Karpas-422 (cell line): ENCODE data around the gene MAP2K2. TPM values are rescaled to one million over a fixed set of nuclear protein-coding genes. Genes with fewer than 3 reads are reported as not detected.

ENCODE experiments used
- DNase-seq: peaks from one replicate; pipeline ENCODE4 v3.0.0-alpha.2; 2015
- H2AFZ ChIP-seq: fragments of 200-600 bp; sonication (generic); 2 replicates; pipeline ENCODE4 v1.6.1; 2014; ENCODE audit warnings: antibody characterized with exemption, low read length, mixed read lengths
- H3K27ac ChIP-seq: fragments of 200-600 bp; sonication (generic); 2 replicates; pipeline ENCODE4 v1.5.1; 2014; ENCODE audit warnings: mild to moderate bottlenecking, low read length, moderate library complexity
- H3K27me3 ChIP-seq: fragments of 200-600 bp; sonication (generic); 2 replicates; pipeline ENCODE4 v1.6.1; 2014; ENCODE audit warnings: low read length, mixed read lengths
- H3K36me3 ChIP-seq: fragments of 200-600 bp; sonication (generic); 2 replicates; pipeline ENCODE4 v1.6.1; 2014; ENCODE audit warnings: low read length, mixed read lengths; ENCODE audit not compliant: insufficient read depth
- H3K4me1 ChIP-seq: fragments of 200-600 bp; sonication (generic); 2 replicates; pipeline ENCODE4 v1.6.1; 2014; ENCODE audit warnings: mild to moderate bottlenecking, low read length, mixed read lengths
- H3K4me2 ChIP-seq: fragments of 200-600 bp; sonication (generic); 2 replicates; pipeline ENCODE4 v1.6.1; 2014; ENCODE audit warnings: low read length, low read depth, mild to moderate bottlenecking; ENCODE audit not compliant: poor library complexity, severe bottlenecking
- H3K4me3 ChIP-seq: fragments of 200-600 bp; sonication (generic); 2 replicates; pipeline ENCODE4 v1.5.1; 2014; ENCODE audit warnings: mild to moderate bottlenecking, antibody characterized with exemption, low read length, mixed read lengths
- H3K79me2 ChIP-seq: fragments of 200-600 bp; sonication (generic); 2 replicates; pipeline ENCODE4 v1.6.1; 2014; ENCODE audit warnings: mild to moderate bottlenecking, low read length, mixed read lengths
- H3K9ac ChIP-seq: fragments of 200-600 bp; sonication (generic); 2 replicates; pipeline ENCODE4 v1.6.0; 2014; ENCODE audit warnings: low read length
- H3K9me2 ChIP-seq: fragments of 200-600 bp; sonication (generic), shearing (Covaris generic); replicated peaks from 2 replicates; pipeline ENCODE4 v1.6.0; 2014; ENCODE audit warnings: mild to moderate bottlenecking, low read length, moderate library complexity; ENCODE audit not compliant: insufficient read depth
- H3K9me3 ChIP-seq: fragments of 300-700, 200-600 bp; sonication (generic); 2 replicates; pipeline ENCODE4 v1.6.1; 2014; ENCODE audit warnings: low read length, mixed read lengths
- H4K20me1 ChIP-seq: fragments of 200-600 bp; sonication (generic); 2 replicates; pipeline ENCODE4 v1.6.1; 2014; ENCODE audit warnings: mild to moderate bottlenecking, antibody characterized with exemption, low read length, low read depth; ENCODE audit not compliant: insufficient read depth
- total RNA-seq: library from RNA; depleted of rRNA; stranded (reverse); fragments of >200 nt; shearing (Covaris generic); gene quantifications from 2 replicates; pipeline ENCODE4 v1.2.3, GENCODE V29; 2014; ENCODE audit warnings: low replicate concordance

Gene MAP2K2
- total RNA-seq, 1 experiment from 2014 or later: 106 TPM

DNA sequence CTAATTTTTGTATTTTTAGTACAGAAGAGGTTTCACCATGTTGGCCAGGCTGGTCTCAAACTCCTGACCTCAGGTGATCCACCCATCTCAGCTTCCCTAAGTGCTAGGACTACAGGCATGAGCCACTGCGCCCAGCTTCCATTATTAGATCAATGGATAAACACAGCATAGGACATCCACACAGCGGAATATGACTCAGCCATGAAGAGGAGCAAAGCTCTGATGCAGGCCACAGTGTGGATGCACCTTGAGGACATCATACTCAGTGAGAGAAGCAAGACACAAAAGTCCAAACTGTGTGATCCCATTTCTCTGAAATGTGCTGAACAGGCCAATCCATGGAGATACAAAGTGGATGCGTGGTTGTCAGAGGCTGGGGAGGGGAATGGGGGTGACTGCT lies 52.3 kb downstream of the MAP2K2 start:
- Histone ChIP-seq H3K27ac (no peak overlapping the region), H3K4me2 (no peak overlapping the region), H3K9ac (no peak overlapping the region), H3K9me3 (no peaks in the 10 kb centered on the region), H3K4me1 (peaks cover 11% of the 10 kb centered on the region), H2AFZ (no peak overlapping the region), H3K4me3 (no peak overlapping the region), H3K36me3 (no peaks in the 10 kb centered on the region), H3K27me3 (no peaks in the 10 kb centered on the region), H3K79me2 (no peaks in the 10 kb centered on the region), H3K9me2 (no peaks in the 10 kb centered on the region), H4K20me1 (no peaks in the 10 kb centered on the region)
- no peak for DNase-seq

DNA sequence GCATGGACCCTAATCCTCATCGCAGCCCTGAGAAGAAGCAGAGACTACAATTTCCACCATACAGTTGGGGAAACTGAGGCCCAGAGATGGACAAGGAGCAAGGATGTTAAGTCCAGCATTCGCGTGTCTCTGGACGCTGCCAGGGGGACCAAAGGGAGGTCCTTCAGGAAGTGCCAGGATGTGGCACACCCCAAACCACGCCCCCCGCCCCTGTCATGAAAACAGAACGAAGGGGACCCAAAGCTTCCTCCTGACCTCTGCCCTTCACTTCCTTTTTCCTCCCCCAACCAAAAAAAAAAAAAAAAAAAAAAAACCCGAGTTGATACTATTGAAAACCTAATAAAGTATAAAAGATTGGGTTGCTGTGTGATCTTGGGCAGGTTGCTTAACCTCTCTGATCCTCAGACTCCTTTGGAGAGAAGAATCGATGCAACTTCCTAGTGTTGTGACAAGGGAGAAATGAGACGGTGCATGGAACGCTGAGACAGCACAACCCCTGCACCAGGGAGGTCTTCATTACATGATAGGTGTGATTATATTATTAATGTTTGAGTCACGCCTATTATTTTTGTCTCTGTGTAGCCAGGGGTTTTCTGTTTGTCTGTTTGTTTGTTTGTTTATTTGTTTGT lies 54.5 kb downstream of the MAP2K2 start:
- no peaks in the 10 kb centered on the region for H3K36me3 ChIP-seq
- H3K9ac ChIP-seq: no peak overlapping the region
- H3K9me3 ChIP-seq: no peaks in the 10 kb centered on the region
- DNase-seq: peak; percentile 54
- H3K27me3 ChIP-seq: no peaks in the 10 kb centered on the region
- H2AFZ ChIP-seq: no peak overlapping the region
- H3K4me1 ChIP-seq: peaks cover 11% of the 10 kb centered on the region
- H3K4me3 ChIP-seq: no peak overlapping the region
- no peaks in the 10 kb centered on the region for H3K9me2 ChIP-seq
- H4K20me1 ChIP-seq: peaks cover 5% of the 10 kb centered on the region
- peaks cover 6% of the 10 kb centered on the region for H3K79me2 ChIP-seq
- H3K27ac ChIP-seq: no peak overlapping the region
- H3K4me2 ChIP-seq: no peak overlapping the region

DNA sequence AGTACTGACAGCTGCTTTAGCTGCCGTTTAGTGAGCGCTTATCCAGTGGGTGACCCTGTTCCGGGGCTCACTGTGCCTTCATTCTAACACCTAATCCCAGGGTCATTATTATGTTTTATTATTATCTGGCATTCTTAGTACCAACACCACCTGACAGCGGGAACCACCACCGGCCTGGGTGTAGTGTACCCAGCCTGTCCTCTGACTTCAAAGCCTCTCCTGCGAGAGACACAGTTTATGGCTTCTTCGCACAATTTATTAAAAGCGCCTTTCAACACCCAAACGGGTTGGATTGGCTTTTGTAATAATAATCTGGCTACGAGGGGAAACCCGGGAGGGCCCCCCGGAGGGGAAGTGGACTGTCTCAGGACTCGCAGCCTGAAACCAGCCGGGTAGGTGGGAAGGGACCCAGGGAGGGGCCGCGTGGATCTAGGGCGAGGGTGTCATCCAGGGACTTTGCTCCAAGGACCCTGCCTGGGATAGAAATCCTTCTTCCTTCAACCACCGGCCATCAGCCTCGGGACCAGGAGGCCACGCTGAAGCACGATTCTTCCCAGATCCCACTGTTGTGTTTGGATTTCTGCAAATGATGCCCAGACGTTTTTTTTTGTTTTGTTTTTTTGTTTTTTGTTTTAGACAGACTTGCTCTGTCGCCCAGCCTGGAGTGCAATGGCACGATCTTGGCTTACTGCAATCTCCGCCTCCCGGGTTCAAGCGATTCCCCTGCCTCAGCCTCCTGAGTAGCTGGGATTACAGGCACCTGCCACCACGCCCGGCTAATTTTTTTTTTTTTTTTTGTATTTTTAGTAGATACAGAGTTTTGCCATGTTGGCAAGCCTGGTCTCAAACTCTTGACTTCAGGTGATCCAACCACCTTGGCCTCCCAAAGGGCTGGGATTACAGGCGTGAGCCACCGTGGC lies 55.6 kb downstream of the MAP2K2 start:
- Histone ChIP-seq H3K4me1 (peaks cover 18% of the 10 kb centered on the region), H3K27ac (no peak overlapping the region), H3K9me3 (no peaks in the 10 kb centered on the region), H3K27me3 (no peaks in the 10 kb centered on the region), H3K79me2 (peaks cover 18% of the 10 kb centered on the region), H4K20me1 (peaks cover 17% of the 10 kb centered on the region), H3K9ac (peak overlapping the region; percentile 98; the same call in 1 of the 2 replicates), H3K9me2 (no peaks in the 10 kb centered on the region), H3K4me3 (peak overlapping the region; percentile 89; the same call in 1 of the 2 replicates), H2AFZ (no peak overlapping the region), H3K36me3 (no peaks in the 10 kb centered on the region), H3K4me2 (peak overlapping the region; percentile 83)
- DNase-seq: no peak

DNA sequence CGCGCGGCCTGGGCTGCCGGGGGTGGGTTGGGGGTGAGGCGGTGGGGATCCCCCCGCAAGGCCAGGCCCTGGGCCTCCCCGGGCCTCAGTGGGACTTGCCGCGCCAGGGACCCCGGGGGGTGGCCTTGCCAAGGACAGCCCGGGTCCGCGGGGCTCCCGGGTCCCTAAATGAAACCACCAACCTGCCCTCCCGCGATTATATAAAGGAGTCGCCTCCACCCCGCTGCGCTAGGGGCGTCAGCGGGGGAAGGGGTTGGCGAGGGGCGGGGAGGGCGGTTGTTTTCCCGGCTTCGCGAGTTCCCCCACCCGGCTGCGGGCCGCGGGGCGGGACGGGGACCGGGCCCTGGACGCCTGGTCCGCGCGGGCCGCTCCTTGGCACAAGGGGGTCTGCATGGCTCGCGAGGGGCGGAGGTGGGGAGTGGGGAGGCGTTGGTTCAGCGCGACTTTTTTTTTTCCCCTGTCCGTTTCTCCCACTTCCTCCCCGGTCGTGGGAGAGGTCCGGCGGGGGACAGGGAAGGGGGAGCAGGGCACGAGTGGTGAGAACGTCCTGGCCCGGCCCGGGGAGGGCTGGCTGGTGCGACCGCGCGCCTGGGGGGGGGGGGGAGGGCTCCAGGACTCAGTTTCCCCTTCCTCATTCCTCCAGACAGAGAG lies 56.4 kb downstream of the MAP2K2 start:
- no peak for DNase-seq
- Histone ChIP-seq H3K9me2 (no peaks in the 10 kb centered on the region), H3K79me2 (peaks cover 26% of the 10 kb centered on the region), H4K20me1 (peaks cover 25% of the 10 kb centered on the region), H3K9me3 (no peaks in the 10 kb centered on the region), H3K4me3 (peak overlapping the region; percentile 89), H3K4me1 (peaks cover 26% of the 10 kb centered on the region), H3K27ac (no peak overlapping the region), H3K9ac (peak overlapping the region; percentile 98), H2AFZ (peak overlapping the region; percentile 71; the same call in 1 of the 2 replicates), H3K36me3 (no peaks in the 10 kb centered on the region), H3K27me3 (no peaks in the 10 kb centered on the region), H3K4me2 (peak overlapping the region; percentile 83)

DNA sequence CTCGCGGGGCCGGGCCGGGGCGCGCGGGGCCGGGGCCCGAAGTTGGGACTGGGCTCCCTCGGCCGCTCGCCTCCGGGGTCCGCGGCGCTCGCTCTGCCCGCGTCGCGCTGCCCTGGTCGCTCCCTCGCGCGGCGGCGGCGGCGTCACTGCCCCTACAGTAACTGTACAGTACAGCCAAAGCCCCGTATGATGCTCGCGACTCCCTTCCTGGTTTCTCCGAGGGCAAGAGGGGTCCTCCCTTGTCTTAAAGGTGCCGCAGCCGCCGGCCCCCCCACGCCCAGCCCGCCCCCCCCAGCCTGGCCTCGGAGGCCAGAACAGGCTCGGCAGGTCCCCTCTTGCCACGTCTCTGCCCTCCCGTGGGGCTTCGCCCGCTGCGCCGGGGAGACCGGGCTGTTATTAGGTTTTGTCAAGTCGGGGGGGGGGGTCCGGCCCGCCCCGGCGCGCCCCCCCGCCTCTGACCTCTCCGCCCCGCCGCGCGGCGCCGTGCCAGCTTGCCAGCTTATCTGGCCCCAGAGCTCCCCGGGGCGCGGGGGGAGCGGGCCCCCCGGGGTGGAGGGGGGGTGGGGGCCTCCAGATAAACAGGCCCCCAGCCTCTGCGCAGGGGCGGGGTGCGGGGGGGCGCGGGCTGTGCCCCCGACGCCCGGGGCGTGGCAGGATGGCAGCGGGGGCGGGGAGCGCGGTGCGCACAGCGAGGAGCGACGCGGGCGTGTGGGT lies 57.1 kb downstream of the MAP2K2 start, which contains the start of gene ZBTB7A:
ZBTB7A (minus strand) TSS at position 218 of the 714 bp plus-strand sequence. CDS start 11,667 bp downstream, outside the sequence.
- H3K4me3 ChIP-seq: peak within 1 kb of the TSS; percentile 89
- no peaks in the 10 kb centered on the region for H3K27me3 ChIP-seq
- H2AFZ ChIP-seq: peak within 1 kb of the TSS; percentile 71; the same call in 1 of the 2 replicates
- peak within 1 kb of the TSS; percentile 98 for H3K9ac ChIP-seq
- H3K36me3 ChIP-seq: no peaks in the 10 kb centered on the region
- H3K4me2 ChIP-seq: peak within 1 kb of the TSS; percentile 83
- DNase-seq: peak; percentile 89
- no peaks in the 10 kb centered on the region for H3K9me3 ChIP-seq
- peak within 1 kb of the TSS; percentile 77 for H3K27ac ChIP-seq
- peaks cover 31% of the 10 kb centered on the region for H4K20me1 ChIP-seq
- peaks cover 33% of the 10 kb centered on the region for H3K4me1 ChIP-seq
- peaks cover 33% of the 10 kb centered on the region for H3K79me2 ChIP-seq
- H3K9me2 ChIP-seq: no peaks in the 10 kb centered on the region

GRCh38 chr19:4066176-4066606 lies 57.7 kb downstream of the MAP2K2 start:
- H3K4me3 ChIP-seq: peak overlapping the region; percentile 89
- peak overlapping the region; percentile 77 for H3K27ac ChIP-seq
- peak overlapping the region; percentile 83 for H3K4me2 ChIP-seq
- no peaks in the 10 kb centered on the region for H3K9me2 ChIP-seq
- H4K20me1 ChIP-seq: peaks cover 38% of the 10 kb centered on the region
- no peaks in the 10 kb centered on the region for H3K27me3 ChIP-seq
- peaks cover 39% of the 10 kb centered on the region for H3K79me2 ChIP-seq
- peak overlapping the region; percentile 50; the same call in 1 of the 2 replicates for H2AFZ ChIP-seq
- peak overlapping the region; percentile 98 for H3K9ac ChIP-seq
- H3K36me3 ChIP-seq: no peaks in the 10 kb centered on the region
- no peak for DNase-seq
- H3K9me3 ChIP-seq: no peaks in the 10 kb centered on the region
- H3K4me1 ChIP-seq: peaks cover 40% of the 10 kb centered on the region

GRCh38 chr19:4065430-4066175 lies 58.3 kb downstream of the MAP2K2 start:
- Histone ChIP-seq H3K27me3 (no peaks in the 10 kb centered on the region), H3K9me3 (no peaks in the 10 kb centered on the region), H3K36me3 (no peaks in the 10 kb centered on the region), H3K4me3 (peak overlapping the region; percentile 89; the same call in 1 of the 2 replicates), H3K27ac (no peak overlapping the region), H3K4me1 (peaks cover 46% of the 10 kb centered on the region), H3K9ac (peak overlapping the region; percentile 98), H3K4me2 (no peak overlapping the region), H4K20me1 (peaks cover 44% of the 10 kb centered on the region), H3K79me2 (peaks cover 45% of the 10 kb centered on the region), H3K9me2 (no peaks in the 10 kb centered on the region), H2AFZ (no peak overlapping the region)
- peak; percentile 99 for DNase-seq
